IMR-90 (cell line): ENCODE measurements around the gene FHDC1. TPM values are rescaled to one million over a fixed set of nuclear protein-coding genes. Genes with fewer than 3 reads are reported as not detected.

Experiments used
- ATAC-seq: fragments of 200-7000 bp; cut with Tn5 transposase; 2 replicates; pipeline ENCODE4 v1.9.1; 2020; ENCODE audit warnings: low read depth, mild to moderate bottlenecking, moderate library complexity
- BruUV-seq: library from RNA; stranded (reverse); fragments of 400-500 nt; replicated peaks from 2 replicates; lab custom pipeline; 2021; lab: Mats Ljungman, UMichigan
- CTCF ChIA-PET: fragments of 300-600 bp; formaldehyde crosslinking; extraction: SDS; loops from one replicate; lab custom pipeline; 2021; ENCODE audit warnings: antibody characterized with exemption; lab: Yijun Ruan, JAX
- POLR2A ChIA-PET: fragments of 300-600 bp; sonication (Branson Sonifier 250); formaldehyde crosslinking; loops from one replicate; lab custom pipeline; 2022; ENCODE audit warnings: antibody characterized with exemption; ENCODE audit not compliant: unreplicated experiment; lab: Charles Lee
- DNase-seq: peaks from one replicate; pipeline ENCODE4 v3.0.0; 2013
- H2AFZ ChIP-seq: replicated peaks from 2 replicates; pipeline ENCODE3; 2013; ENCODE audit warnings: low read length, mild to moderate bottlenecking; ENCODE audit not compliant: poor library complexity
- H2AK5ac ChIP-seq: 2 replicates; pipeline ENCODE4 v1.6.1; 2013; ENCODE audit warnings: low read depth, low read length, inconsistent platforms
- H2AK9ac ChIP-seq: replicated peaks from 2 replicates; pipeline ENCODE3; 2013; ENCODE audit warnings: mild to moderate bottlenecking, low read depth, low read length, moderate library complexity; ENCODE audit not compliant: poor library complexity
- H2BK120ac ChIP-seq: 2 replicates; pipeline ENCODE4 v1.6.1; 2013; ENCODE audit warnings: low read depth, low read length, inconsistent platforms
- H2BK15ac ChIP-seq: 3 replicates; pipeline ENCODE4 v1.6.1; 2013; ENCODE audit warnings: low read depth, low read length, inconsistent platforms
- H2BK20ac ChIP-seq: 2 replicates; pipeline ENCODE4 v1.6.1; 2013; ENCODE audit warnings: low read depth, mild to moderate bottlenecking, inconsistent platforms, low read length, moderate library complexity
- H2BK5ac ChIP-seq: 2 replicates; pipeline ENCODE4 v1.6.1; 2013; ENCODE audit warnings: mild to moderate bottlenecking, low read depth, low read length, inconsistent platforms; ENCODE audit not compliant: poor library complexity, severe bottlenecking
- H3K14ac ChIP-seq: replicated peaks from 2 replicates; pipeline ENCODE4 v1.6.1; 2013; ENCODE audit warnings: low read depth, low read length, inconsistent platforms
- H3K18ac ChIP-seq: 2 replicates; pipeline ENCODE4 v1.6.1; 2013; ENCODE audit warnings: low read depth, low read length, control low read depth
- H3K23ac ChIP-seq: 2 replicates; pipeline ENCODE4 v1.6.1; 2013; ENCODE audit warnings: low read depth, low read length, inconsistent platforms
- H3K27ac ChIP-seq: 2 replicates; pipeline ENCODE4 v1.5.1; 2013; ENCODE audit warnings: mild to moderate bottlenecking, control low read depth, low read length; ENCODE audit not compliant: insufficient read depth
- H3K27me3 ChIP-seq: 2 replicates; pipeline ENCODE4 v1.6.1; 2013; ENCODE audit warnings: low read length; ENCODE audit not compliant: control insufficient read depth, insufficient read depth
- H3K36me3 ChIP-seq: 2 replicates; pipeline ENCODE4 v1.6.1; 2013; ENCODE audit warnings: low read length, mixed read lengths; ENCODE audit not compliant: control insufficient read depth, insufficient read depth
- H3K4ac ChIP-seq: 2 replicates; pipeline ENCODE4 v1.6.1; 2013; ENCODE audit warnings: low read depth, low read length, inconsistent platforms
- H3K4me1 ChIP-seq: 2 replicates; pipeline ENCODE4 v1.6.1; 2013; ENCODE audit warnings: low read length, mixed read lengths; ENCODE audit not compliant: control insufficient read depth, insufficient read depth
- H3K4me2 ChIP-seq: 2 replicates; pipeline ENCODE4 v1.6.1; 2013; ENCODE audit warnings: low read depth, mild to moderate bottlenecking, control low read depth, low read length, moderate library complexity
- H3K4me3 ChIP-seq: 2 replicates; pipeline ENCODE4 v1.5.1; 2013; ENCODE audit warnings: low read depth, mild to moderate bottlenecking, control low read depth, low read length, moderate library complexity; ENCODE audit not compliant: insufficient read depth
- H3K56ac ChIP-seq: 2 replicates; pipeline ENCODE4 v1.6.1; 2013; ENCODE audit warnings: low read length, inconsistent platforms; ENCODE audit not compliant: insufficient read depth; ENCODE audit errors: extremely low read depth
- H3K79me1 ChIP-seq, 2 experiments: 2 replicates each; pipeline ENCODE4 v1.6.1; 2013; ENCODE audit warnings: low read length in 2 of 2, inconsistent platforms in 1 of 2, low read depth in 1 of 2
- H3K9ac ChIP-seq: 2 replicates; pipeline ENCODE4 v1.6.1; 2013; ENCODE audit warnings: low read depth, low read length, control low read depth
- H3K9me1 ChIP-seq: 2 replicates; pipeline ENCODE4 v1.6.1; 2013; ENCODE audit warnings: low read length, inconsistent platforms; ENCODE audit not compliant: insufficient read depth
- H3K9me3 ChIP-seq: 2 replicates; pipeline ENCODE4 v1.6.1; 2013; ENCODE audit warnings: low read length; ENCODE audit not compliant: control insufficient read depth, insufficient read depth
- H4K20me1 ChIP-seq: 2 replicates; pipeline ENCODE4 v1.6.1; 2013; ENCODE audit warnings: low read length, inconsistent platforms; ENCODE audit not compliant: insufficient read depth
- H4K5ac ChIP-seq: 2 replicates; pipeline ENCODE4 v1.6.1; 2013; ENCODE audit warnings: mild to moderate bottlenecking, low read depth, low read length, control low read depth
- H4K8ac ChIP-seq, 2 experiments: 2 replicates each; pipeline ENCODE4 v1.6.1; 2013; ENCODE audit warnings: low read depth in 2 of 2, low read length in 2 of 2, control low read depth in 1 of 2, inconsistent platforms in 1 of 2
- H4K91ac ChIP-seq: 2 replicates; pipeline ENCODE4 v1.6.1; 2013; ENCODE audit warnings: low read depth, low read length, inconsistent platforms; ENCODE audit not compliant: insufficient read depth
- CEBPB ChIP-seq: IDR thresholded peaks from 2 replicates; pipeline ENCODE4 v1.6.1; 2012; ENCODE audit warnings: low read depth, low read length, improper control_type of control experiment
- NFE2L2 ChIP-seq: fragments of 150-350 bp; IDR thresholded peaks from 2 replicates; pipeline ENCODE4 v1.6.1; 2016; ENCODE audit warnings: low read depth, mild to moderate bottlenecking, low read length
- WGBS, 2 experiments: methylation state at CpG; one replicate each; pipeline versions ENCODE4 v1.1.5 to v1.1.7; 2013; ENCODE audit warnings: missing lambda C conversion rate in 2 of 2; ENCODE audit not compliant: insufficient read length in 1 of 2; ENCODE audit errors: extremely low coverage in 2 of 2; 5-methylcytosine and 5-hydroxymethylcytosine counted together
- dilution Hi-C: fragments of 300-500 bp; cut with HindIII; formaldehyde crosslinking; loops from one replicate; pipeline ENCODE4 v1.14.3; 2018; ENCODE audit warnings: low sequenced_read_pairs; ENCODE audit not compliant: unreplicated experiment
- in situ Hi-C: fragments of 300-500 bp; cut with MboI; formaldehyde crosslinking; loops from 3 replicates; pipeline ENCODE4 v1.14.3; 2019; ENCODE audit warnings: low sequenced_read_pairs, inconsistent platforms, mixed read lengths
- intact Hi-C: fragments of 100-400 bp; cut with micrococcal nuclease; formaldehyde crosslinking; loops from 2 replicates; pipeline ENCODE4 v1.10.0; 2022
- polyA plus RNA-seq, 3 experiments: library from polyadenylated mRNA; depleted of rRNA; stranded (reverse); fragments of >200 nt; gene quantifications; 2 replicates each; pipeline ENCODE4 v1.2.3, GENCODE V29; 2012; ENCODE audit warnings: low replicate concordance in 1 of 3
- total RNA-seq: library from RNA; depleted of rRNA; stranded (reverse); fragments of >200 nt; gene quantifications from 2 replicates; pipeline ENCODE4 v1.2.3, GENCODE V29; 2012

The FHDC1 gene
- total and polyA plus RNA-seq, 2 of the 4 experiments (the other 2 are of a cell fraction), result under 0.01 to 0.09 TPM

DNA sequence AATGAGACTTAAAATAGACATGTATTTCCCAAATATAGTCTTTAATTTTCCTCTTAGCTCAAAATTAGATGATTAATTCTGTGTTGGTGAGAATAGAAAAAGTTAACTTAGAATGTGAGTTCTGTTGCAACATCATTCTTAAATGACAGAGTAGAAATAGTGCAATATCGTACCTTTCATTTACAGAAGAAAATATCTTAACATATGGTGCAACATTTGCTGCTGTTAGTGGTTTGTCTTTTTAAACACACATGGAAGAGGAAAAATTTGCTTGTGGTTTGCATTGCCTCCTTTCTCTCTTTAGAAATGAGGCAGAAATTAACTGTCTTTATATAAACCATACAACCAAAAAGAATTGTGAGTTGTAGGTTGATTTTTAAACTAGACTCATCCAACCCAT is 39.3 kb upstream of the FHDC1 start:
- H2BK5ac ChIP-seq, result no peak overlapping the region
- no peak overlapping the region for H2AK5ac ChIP-seq
- DNase-seq (peak; percentile 67), ATAC-seq (peak; percentile 39)
- H3K23ac ChIP-seq, result no peak overlapping the region
- BruUV-seq, result no TSS peak
- H3K9me3 ChIP-seq, result no peaks in the 10 kb centered on the region
- H3K4ac ChIP-seq, result no peak overlapping the region
- no peak overlapping the region for H2AK9ac ChIP-seq
- no peak overlapping the region for H3K18ac ChIP-seq
- H2BK15ac ChIP-seq, result no peak overlapping the region
- intact Hi-C loops (loop anchor here (5.0 kb wide), 1 partner anchor 40 kb away; the partner anchor contains the start of gene FHDC1), in situ Hi-C loops (no loop called here), dilution Hi-C loops (no loop called here)
- H3K36me3 ChIP-seq, result peaks cover under 1% of the 10 kb centered on the region; the same call in 1 of the 2 replicates
- peak; percentile 75 for TF ChIP-seq CEBPB
- TF ChIP-seq NFE2L2, result no peak
- no peak overlapping the region for H3K9ac ChIP-seq
- no peak overlapping the region for H2BK20ac ChIP-seq
- peaks cover 10% of the 10 kb centered on the region for H3K9me1 ChIP-seq
- no peaks in the 10 kb centered on the region for H3K27me3 ChIP-seq
- no peaks in the 10 kb centered on the region for H4K20me1 ChIP-seq
- no peak overlapping the region for H2BK120ac ChIP-seq
- no peaks in the 10 kb centered on the region; a peak in 1 of 4 replicates for H3K79me1 ChIP-seq
- H4K5ac ChIP-seq, result no peak overlapping the region
- no peak overlapping the region for H3K56ac ChIP-seq
- H3K27ac ChIP-seq, result no peak overlapping the region
- H3K4me1 ChIP-seq, result peaks cover 5% of the 10 kb centered on the region; the same call in 1 of the 2 replicates
- ChIA-PET POLR2A (no interaction called here), CTCF (interaction anchor here (0.6 to 1.3 kb wide), 5 partner anchors 8 to 186 kb away, joined by 3 to 4 read pairs (median 3); no protein-coding TSS in a partner anchor)
- no peak overlapping the region for H3K4me2 ChIP-seq
- H3K4me3 ChIP-seq, result no peak overlapping the region
- no peak overlapping the region for H3K14ac ChIP-seq
- no peak overlapping the region for H2AFZ ChIP-seq
- H4K91ac ChIP-seq, result no peak overlapping the region
- H4K8ac ChIP-seq, result no peak overlapping the region
- WGBS, 2 experiments, result no CpG with 5 or more reads among the region's 1 CpG
